ENCODE results near the gene OPN5.

Gene OPN5

GRCh38 chr6:47804821-47805220 lies 23.0 kb downstream of the OPN5 start:
- no peak for TF ChIP-seq FOXP2 (optimal IDR thresholded peaks at IDR 0.05; ENCODE audit: control extremely low read depth, extremely low read length, insufficient read depth)
- no peak for TF ChIP-seq EZH2 (IDR thresholded peaks at IDR 0.05)
- no peak for TF ChIP-seq POLR2AphosphoS5 (IDR thresholded peaks at IDR 0.05; ENCODE audit: borderline replicate concordance, low read depth, low read length)
- Histone ChIP-seq H3K4me3 (no peak overlapping the region), H3K9me3 (ENCODE audit: low read depth, low read length) (no peaks in the 10 kb centered on the region), H3K9ac (ENCODE audit: insufficient read length) (no peak overlapping the region), H3K27ac (no peak overlapping the region), H3K36me3 (ENCODE audit: insufficient read depth, low read length) (no peaks in the 10 kb centered on the region)
- no peak for DNase-seq (ENCODE audit: low read depth, low spot score)

- Histone ChIP-seq H3K9ac (ENCODE audit: insufficient read length) (no peak overlapping the region), H3K9me3 (ENCODE audit: low read depth, low read length) (no peaks in the 10 kb centered on the region), H3K36me3 (ENCODE audit: insufficient read depth, low read length) (no peaks in the 10 kb centered on the region), H3K27ac (no peak overlapping the region), H3K4me3 (no peak overlapping the region)
- no peak for DNase-seq (ENCODE audit: low read depth, low spot score)
- no peak for TF ChIP-seq POLR2AphosphoS5 (IDR thresholded peaks at IDR 0.05; ENCODE audit: borderline replicate concordance, low read depth, low read length)
- no peak for TF ChIP-seq EZH2 (IDR thresholded peaks at IDR 0.05)
- TF ChIP-seq FOXP2 (optimal IDR thresholded peaks at IDR 0.05; ENCODE audit: control extremely low read depth, extremely low read length, insufficient read depth), result no peak
Observed at GRCh38 chr6:47809873-47810272, 28.0 kb downstream of the OPN5 start.

- no peaks in the 10 kb centered on the region for H3K9me3 ChIP-seq (ENCODE audit: low read depth, low read length)
- TF ChIP-seq FOXP2 (optimal IDR thresholded peaks at IDR 0.05; ENCODE audit: control extremely low read depth, extremely low read length, insufficient read depth) (no peak), EZH2 (IDR thresholded peaks at IDR 0.05) (no peak), POLR2AphosphoS5 (IDR thresholded peaks at IDR 0.05; ENCODE audit: borderline replicate concordance, low read depth, low read length) (no peak)
- no peaks in the 10 kb centered on the region for H3K36me3 ChIP-seq (ENCODE audit: insufficient read depth, low read length)
- H3K9ac ChIP-seq (ENCODE audit: insufficient read length), result no peak overlapping the region
- no peak for DNase-seq (ENCODE audit: low read depth, low spot score)
- H3K4me3 ChIP-seq, result no peak overlapping the region
- no peak overlapping the region for H3K27ac ChIP-seq
Observed at GRCh38 chr6:47810885-47811284, 29.1 kb downstream of the OPN5 start.

- DNase-seq (ENCODE audit: low read depth, low spot score), result no peak
- H3K36me3 ChIP-seq (ENCODE audit: insufficient read depth, low read length), result no peaks in the 10 kb centered on the region
- no peak overlapping the region for H3K27ac ChIP-seq
- H3K4me3 ChIP-seq, result no peak overlapping the region
- H3K9ac ChIP-seq (ENCODE audit: insufficient read length), result no peak overlapping the region
- TF ChIP-seq FOXP2 (optimal IDR thresholded peaks at IDR 0.05; ENCODE audit: control extremely low read depth, extremely low read length, insufficient read depth) (no peak), POLR2AphosphoS5 (IDR thresholded peaks at IDR 0.05; ENCODE audit: borderline replicate concordance, low read depth, low read length) (no peak), EZH2 (IDR thresholded peaks at IDR 0.05) (no peak)
- H3K9me3 ChIP-seq (ENCODE audit: low read depth, low read length), result no peaks in the 10 kb centered on the region
Observed at GRCh38 chr6:47811443-47811842, 29.6 kb downstream of the OPN5 start.

GRCh38 chr6:47817749-47818148 lies 35.9 kb downstream of the OPN5 start:
- H3K27ac ChIP-seq, result no peak overlapping the region
- DNase-seq (ENCODE audit: low read depth, low spot score), result no peak
- H3K4me3 ChIP-seq, result no peak overlapping the region
- H3K9ac ChIP-seq (ENCODE audit: insufficient read length), result no peak overlapping the region
- no peaks in the 10 kb centered on the region for H3K9me3 ChIP-seq (ENCODE audit: low read depth, low read length)
- no peaks in the 10 kb centered on the region for H3K36me3 ChIP-seq (ENCODE audit: insufficient read depth, low read length)
- no peak for TF ChIP-seq POLR2AphosphoS5 (IDR thresholded peaks at IDR 0.05; ENCODE audit: borderline replicate concordance, low read depth, low read length)
- no peak for TF ChIP-seq FOXP2 (optimal IDR thresholded peaks at IDR 0.05; ENCODE audit: control extremely low read depth, extremely low read length, insufficient read depth)
- TF ChIP-seq EZH2 (IDR thresholded peaks at IDR 0.05), result no peak

GRCh38 chr6:47819461-47819860 lies 37.6 kb downstream of the OPN5 start:
- DNase-seq (ENCODE audit: low read depth, low spot score), result peak; percentile 63
- Histone ChIP-seq H3K27ac (peak overlapping the region; percentile 30; the same call in 1 of the 2 replicates), H3K4me3 (peak overlapping the region; percentile 40), H3K9ac (ENCODE audit: insufficient read length) (no peak overlapping the region), H3K36me3 (ENCODE audit: insufficient read depth, low read length) (no peaks in the 10 kb centered on the region), H3K9me3 (ENCODE audit: low read depth, low read length) (no peaks in the 10 kb centered on the region)
- TF ChIP-seq POLR2AphosphoS5 (IDR thresholded peaks at IDR 0.05; ENCODE audit: borderline replicate concordance, low read depth, low read length), result peak; percentile 40; the same call in 1 of the 2 replicates
- TF ChIP-seq FOXP2 (optimal IDR thresholded peaks at IDR 0.05; ENCODE audit: control extremely low read depth, extremely low read length, insufficient read depth), result no peak

- Histone ChIP-seq H3K9ac (ENCODE audit: insufficient read length) (no peak overlapping the region), H3K36me3 (ENCODE audit: insufficient read depth, low read length) (no peaks in the 10 kb centered on the region), H3K27ac (no peak overlapping the region), H3K9me3 (ENCODE audit: low read depth, low read length) (no peaks in the 10 kb centered on the region), H3K4me3 (no peak overlapping the region)
- TF ChIP-seq FOXP2 (optimal IDR thresholded peaks at IDR 0.05; ENCODE audit: control extremely low read depth, extremely low read length, insufficient read depth), result no peak
- TF ChIP-seq EZH2 (IDR thresholded peaks at IDR 0.05), result no peak
- TF ChIP-seq POLR2AphosphoS5 (IDR thresholded peaks at IDR 0.05; ENCODE audit: borderline replicate concordance, low read depth, low read length), result no peak
- DNase-seq (ENCODE audit: low read depth, low spot score), result no peak
Observed at GRCh38 chr6:47822856-47823554, 41.2 kb downstream of the OPN5 start.

- TF ChIP-seq POLR2AphosphoS5 (IDR thresholded peaks at IDR 0.05; ENCODE audit: borderline replicate concordance, low read depth, low read length) (no peak), EZH2 (IDR thresholded peaks at IDR 0.05) (no peak), FOXP2 (optimal IDR thresholded peaks at IDR 0.05; ENCODE audit: control extremely low read depth, extremely low read length, insufficient read depth) (no peak)
- Histone ChIP-seq H3K27ac (no peak overlapping the region), H3K9me3 (ENCODE audit: low read depth, low read length) (no peaks in the 10 kb centered on the region), H3K4me3 (no peak overlapping the region), H3K36me3 (ENCODE audit: insufficient read depth, low read length) (no peaks in the 10 kb centered on the region), H3K9ac (ENCODE audit: insufficient read length) (no peak overlapping the region)
- DNase-seq (ENCODE audit: low read depth, low spot score), result no peak
Observed at GRCh38 chr6:47832386-47833100, 50.7 kb downstream of the OPN5 start.

All from SK-N-MC (cell line).